Measurements from ENCODE around the gene POLA2. TPM values are rescaled to one million over a fixed set of nuclear protein-coding genes. Genes with fewer than 3 reads are reported as not detected.

Gene POLA2
- polyA plus RNA-seq, 1 donor (not counting 4 experiments of a cell fraction or from before 2014, with no cell fraction given) = 20.9 TPM

GRCh38 chr11:65215441-65216076 lies 46.2 kb upstream of the POLA2 start:
- DNase-seq (ENCODE audit: low read depth, low spot score) = no peak
- no peak overlapping the region for H3K4me2 ChIP-seq (ENCODE audit: control insufficient read depth, extremely low read depth, insufficient read depth, low read depth, low read length)

GRCh38 chr11:65216830-65217229 lies 44.9 kb upstream of the POLA2 start:
- H3K36me3 ChIP-seq (ENCODE audit: control insufficient read depth in 2 of 2, extremely low read depth in 1 of 2, insufficient read depth in 2 of 2, low read length in 2 of 2) = peaks cover 2 to 17% of the 10 kb centered on the region in 2 experiments
- H3K27ac ChIP-seq (ENCODE audit: control insufficient read depth, insufficient read depth, low read length) = no peak overlapping the region
- no peaks in the 10 kb centered on the region for H3K4me1 ChIP-seq (ENCODE audit: control insufficient read depth, extremely low read depth, insufficient read depth, low read length)
- dilution Hi-C loops (cut with MboI; ENCODE audit: extremely low pct_ligation_motif_present, low sequenced_read_pairs) = no loop called here
- no peak overlapping the region for H3K9ac ChIP-seq (ENCODE audit: control insufficient read depth, extremely low read depth, insufficient read depth, low read length)
- H3K4me3 ChIP-seq (ENCODE audit: control insufficient read depth in 2 of 3, extremely low read depth in 1 of 3, insufficient read depth in 2 of 3, low read depth in 1 of 3, low read length in 3 of 3) = no peak overlapping the region
- H2AFZ ChIP-seq (ENCODE audit: control insufficient read depth, low read length) = no peak overlapping the region
- H3K4me2 ChIP-seq (ENCODE audit: control insufficient read depth, extremely low read depth, insufficient read depth, low read depth, low read length) = no peak overlapping the region
- FAIRE-seq = no peak
- no peak for DNase-seq (ENCODE audit: low read depth, low spot score)
- H3K27me3 ChIP-seq (ENCODE audit: control insufficient read depth, extremely low read depth, insufficient read depth, low read length) = no peaks in the 10 kb centered on the region
- no peaks in the 10 kb centered on the region for H3K79me2 ChIP-seq (ENCODE audit: control insufficient read depth, insufficient read depth, low read length)
- no peaks in the 10 kb centered on the region for H3K9me1 ChIP-seq (ENCODE audit: control insufficient read depth, extremely low read depth, insufficient read depth, low read length)
- TF ChIP-seq EZH2 (IDR thresholded peaks at IDR 0.05; ENCODE audit: low read length) (no peak), CTCF (optimal IDR thresholded peaks at IDR 0.05 in 1 of 3, IDR thresholded peaks at IDR 0.05 in 1 of 3, conservative IDR thresholded peaks at IDR 0.05 in 1 of 3; ENCODE audit: extremely low read depth in 1 of 3, insufficient read depth in 2 of 3, low read length in 3 of 3) (peak in 1 of 3 experiments; percentile 15)
- H4K20me1 ChIP-seq (ENCODE audit: control insufficient read depth, extremely low read depth, insufficient read depth, low read length) = no peaks in the 10 kb centered on the region
- H3K9me3 ChIP-seq (ENCODE audit: control insufficient read depth, low read depth, low read length) = no peaks in the 10 kb centered on the region

More at GRCh38 chr11:65215441-65216076, 46.2 kb upstream of the POLA2 start:
- no peak overlapping the region for H3K9ac ChIP-seq (ENCODE audit: control insufficient read depth, extremely low read depth, insufficient read depth, low read length)
- no peak overlapping the region for H3K27ac ChIP-seq (ENCODE audit: control insufficient read depth, insufficient read depth, low read length)
- no peaks in the 10 kb centered on the region for H3K9me1 ChIP-seq (ENCODE audit: control insufficient read depth, extremely low read depth, insufficient read depth, low read length)
- H3K9me3 ChIP-seq (ENCODE audit: control insufficient read depth, low read depth, low read length) = no peaks in the 10 kb centered on the region
- H3K27me3 ChIP-seq (ENCODE audit: control insufficient read depth, extremely low read depth, insufficient read depth, low read length) = no peaks in the 10 kb centered on the region
- TF ChIP-seq EZH2 (IDR thresholded peaks at IDR 0.05; ENCODE audit: low read length) (no peak), CTCF (optimal IDR thresholded peaks at IDR 0.05 in 1 of 3, IDR thresholded peaks at IDR 0.05 in 1 of 3, conservative IDR thresholded peaks at IDR 0.05 in 1 of 3; ENCODE audit: extremely low read depth in 1 of 3, insufficient read depth in 2 of 3, low read length in 3 of 3) (no peak)
- dilution Hi-C loops (cut with MboI; ENCODE audit: extremely low pct_ligation_motif_present, low sequenced_read_pairs) = no loop called here
- no peak for FAIRE-seq
- H3K4me3 ChIP-seq (ENCODE audit: control insufficient read depth in 2 of 3, extremely low read depth in 1 of 3, insufficient read depth in 2 of 3, low read depth in 1 of 3, low read length in 3 of 3) = no peak overlapping the region
- peaks cover 15 to 24% of the 10 kb centered on the region in 2 experiments for H3K36me3 ChIP-seq (ENCODE audit: control insufficient read depth in 2 of 2, extremely low read depth in 1 of 2, insufficient read depth in 2 of 2, low read length in 2 of 2)
- no peaks in the 10 kb centered on the region for H3K4me1 ChIP-seq (ENCODE audit: control insufficient read depth, extremely low read depth, insufficient read depth, low read length)
- no peaks in the 10 kb centered on the region for H4K20me1 ChIP-seq (ENCODE audit: control insufficient read depth, extremely low read depth, insufficient read depth, low read length)
- no peaks in the 10 kb centered on the region for H3K79me2 ChIP-seq (ENCODE audit: control insufficient read depth, insufficient read depth, low read length)
- no peak overlapping the region for H2AFZ ChIP-seq (ENCODE audit: control insufficient read depth, low read length)

Data from keratinocyte (primary cell).